Common myeloid progenitor, CD34-positive (primary cell): ENCODE data around the gene CALU.

Source experiments
- CTCF ChIA-PET: fragments of 350-600 bp; sonication (Branson Sonifier 250); formaldehyde crosslinking; loops from one replicate; lab custom pipeline; 2021; ENCODE audit warnings: antibody characterized with exemption; lab: Charles Lee
- POLR2A ChIA-PET: fragments of 350-600 bp; sonication (Branson Sonifier 250); formaldehyde crosslinking; loops from one replicate; lab custom pipeline; 2021; ENCODE audit warnings: antibody characterized with exemption; lab: Charles Lee
- DNase-seq, 3 donors: peaks; one replicate each; pipeline versions ENCODE4 v3.0.0 to v3.0.0-alpha.2; 2013
- H3K27ac ChIP-seq, 2 experiments: 1 replicate in 1 of 2; 2 replicates in 1 of 2; pipeline ENCODE4 v1.7.0; 2013; ENCODE audit warnings: inconsistent platforms in 2 of 2, low read length in 2 of 2, mild to moderate bottlenecking in 2 of 2, low read depth in 1 of 2, moderate library complexity in 1 of 2; ENCODE audit not compliant: severe bottlenecking in 2 of 2, insufficient read depth in 1 of 2, poor library complexity in 1 of 2
- H3K27me3 ChIP-seq, 5 experiments: replicated peaks in 2 of 5; 1 replicate in 3 of 5; 2 replicates in 2 of 5; pipeline versions ENCODE4 v1.6.1 to v1.7.0; 2013; ENCODE audit warnings: low read length in 4 of 5, mild to moderate bottlenecking in 2 of 5, moderate library complexity in 2 of 5, inconsistent platforms in 1 of 5; ENCODE audit not compliant: insufficient read depth in 5 of 5, control insufficient read depth in 4 of 5
- H3K36me3 ChIP-seq, 4 experiments: 1 replicate in 2 of 4; 2 replicates in 2 of 4; pipeline versions ENCODE4 v1.6.1 to v1.7.0; 2013; ENCODE audit warnings: low read length in 3 of 4, control low read depth in 1 of 4, mild to moderate bottlenecking in 1 of 4; ENCODE audit not compliant: control insufficient read depth in 4 of 4, insufficient read depth in 4 of 4
- H3K4me1 ChIP-seq, 4 experiments: 1 replicate in 3 of 4; 2 replicates in 1 of 4; pipeline versions ENCODE4 v1.6.1 to v1.7.1; 2013; ENCODE audit warnings: low read length in 3 of 4, mild to moderate bottlenecking in 3 of 4, control low read depth in 1 of 4, inconsistent platforms in 1 of 4, moderate library complexity in 1 of 4; ENCODE audit not compliant: control insufficient read depth in 4 of 4, insufficient read depth in 4 of 4; ENCODE audit errors: control extremely low read depth in 1 of 4
- H3K4me3 ChIP-seq, 7 experiments: 1 replicate in 4 of 7; 2 replicates in 3 of 7; pipeline versions ENCODE4 v1.5.1 to v1.7.0; 2013; ENCODE audit warnings: mild to moderate bottlenecking in 7 of 7, low read length in 6 of 7, moderate library complexity in 6 of 7, inconsistent platforms in 2 of 7, low read depth in 2 of 7, control low read depth in 1 of 7; ENCODE audit not compliant: insufficient read depth in 4 of 7, control insufficient read depth in 1 of 7; ENCODE audit errors: extremely low read depth in 1 of 7
- H3K9me3 ChIP-seq, 5 experiments: 1 replicate in 4 of 5; 2 replicates in 1 of 5; pipeline versions ENCODE4 v1.6.1 to v1.7.1; 2013; ENCODE audit warnings: low read length in 4 of 5, mild to moderate bottlenecking in 2 of 5, inconsistent platforms in 1 of 5, low read depth in 1 of 5, moderate library complexity in 1 of 5; ENCODE audit not compliant: control insufficient read depth in 4 of 5, insufficient read depth in 2 of 5; ENCODE audit errors: control extremely low read depth in 1 of 5
- WGBS: methylation state at CpG from one replicate; pipeline ENCODE4 v1.1.5; 2013; ENCODE audit not compliant: insufficient coverage; 5-methylcytosine and 5-hydroxymethylcytosine counted together

The CALU gene

DNA sequence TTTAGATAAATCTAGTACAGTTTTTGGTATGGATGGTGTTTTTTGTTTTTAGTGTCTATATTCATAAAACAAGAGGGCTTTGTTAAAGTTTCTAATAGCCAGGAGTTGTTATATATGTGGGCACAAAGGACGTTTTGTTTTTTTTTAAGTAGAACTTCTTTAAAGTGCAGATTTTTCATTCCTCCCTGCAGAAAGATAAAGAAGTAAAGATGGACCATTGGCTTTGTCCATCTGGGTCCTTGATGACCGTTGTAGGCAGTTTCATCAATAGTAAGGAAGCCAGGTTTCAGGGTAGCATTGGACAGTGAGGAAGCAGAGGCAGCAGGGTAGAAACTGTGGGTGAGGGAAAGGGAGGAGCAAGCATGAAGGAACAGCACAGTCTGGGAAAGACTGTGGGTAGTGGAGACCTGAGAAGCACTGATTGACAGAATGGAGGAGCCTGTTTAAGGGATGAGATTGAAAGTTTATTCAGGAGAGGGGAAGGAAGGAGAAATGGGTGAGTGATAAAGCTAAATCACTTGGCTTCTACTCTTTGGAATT lies 5.3 kb downstream of the CALU start:
- no peak for DNase-seq
- CTCF ChIA-PET, result no interaction called here
- no peak overlapping the region for H3K4me3 ChIP-seq
- no peaks in the 10 kb centered on the region for H3K27me3 ChIP-seq
- peaks cover 0 to 15% (median 9%) of the 10 kb centered on the region in 4 experiments for H3K36me3 ChIP-seq
- no peaks in the 10 kb centered on the region for H3K9me3 ChIP-seq
- 100% methylated on average over 1 of the region's 2 CpGs for WGBS
- peaks cover 7 to 15% (median 13%) of the 10 kb centered on the region in 4 experiments for H3K4me1 ChIP-seq
- H3K27ac ChIP-seq, result no peak overlapping the region
- POLR2A ChIA-PET, result no interaction called here

- H3K27me3 ChIP-seq, result no peaks in the 10 kb centered on the region
- POLR2A ChIA-PET, result no interaction called here
- H3K4me1 ChIP-seq, result peaks cover 0 to 5% (median 1%) of the 10 kb centered on the region in 4 experiments
- no CpG with 5 or more reads among the region's 1 CpG for WGBS
- H3K9me3 ChIP-seq, result no peaks in the 10 kb centered on the region
- DNase-seq, result no peak
- CTCF ChIA-PET, result no interaction called here
- peaks cover 2 to 24% (median 16%) of the 10 kb centered on the region in 4 experiments for H3K36me3 ChIP-seq
- no peak overlapping the region for H3K27ac ChIP-seq
- no peak overlapping the region for H3K4me3 ChIP-seq
Observed at GRCh38 chr7:128745706-128746105, 6.5 kb downstream of the CALU start.

- H3K36me3 ChIP-seq, result peaks cover 2 to 31% (median 16%) of the 10 kb centered on the region in 4 experiments
- no peak for DNase-seq
- no peak overlapping the region for H3K27ac ChIP-seq
- POLR2A ChIA-PET, result no interaction called here
- H3K4me3 ChIP-seq, result no peak overlapping the region
- H3K4me1 ChIP-seq, result no peaks in the 10 kb centered on the region
- WGBS, result 97% methylated on average over 6 of the region's 6 CpGs
- CTCF ChIA-PET, result interaction anchor here (1.3 kb wide), 1 partner anchor 9 kb away, joined by 3 read pairs; the partner anchor contains the start of gene CALU
- no peaks in the 10 kb centered on the region for H3K9me3 ChIP-seq
- no peaks in the 10 kb centered on the region for H3K27me3 ChIP-seq
Observed at GRCh38 chr7:128747327-128748079, 8.3 kb downstream of the CALU start.

- DNase-seq, result no peak
- CTCF ChIA-PET, result interaction anchor here (0.6 to 1.4 kb wide), 3 partner anchors 9 to 546 kb away, joined by 3 to 5 read pairs (median 4); no protein-coding TSS in a partner anchor
- H3K4me3 ChIP-seq, result no peak overlapping the region
- no CpG with 5 or more reads among the region's 1 CpG for WGBS
- peaks cover 13 to 64% (median 32%) of the 10 kb centered on the region in 4 experiments for H3K36me3 ChIP-seq
- POLR2A ChIA-PET, result no interaction called here
- no peaks in the 10 kb centered on the region for H3K27me3 ChIP-seq
- H3K27ac ChIP-seq, result no peak overlapping the region
- H3K4me1 ChIP-seq, result no peaks in the 10 kb centered on the region
- no peaks in the 10 kb centered on the region for H3K9me3 ChIP-seq
Observed at GRCh38 chr7:128752251-128752650, 13.1 kb downstream of the CALU start.

DNA sequence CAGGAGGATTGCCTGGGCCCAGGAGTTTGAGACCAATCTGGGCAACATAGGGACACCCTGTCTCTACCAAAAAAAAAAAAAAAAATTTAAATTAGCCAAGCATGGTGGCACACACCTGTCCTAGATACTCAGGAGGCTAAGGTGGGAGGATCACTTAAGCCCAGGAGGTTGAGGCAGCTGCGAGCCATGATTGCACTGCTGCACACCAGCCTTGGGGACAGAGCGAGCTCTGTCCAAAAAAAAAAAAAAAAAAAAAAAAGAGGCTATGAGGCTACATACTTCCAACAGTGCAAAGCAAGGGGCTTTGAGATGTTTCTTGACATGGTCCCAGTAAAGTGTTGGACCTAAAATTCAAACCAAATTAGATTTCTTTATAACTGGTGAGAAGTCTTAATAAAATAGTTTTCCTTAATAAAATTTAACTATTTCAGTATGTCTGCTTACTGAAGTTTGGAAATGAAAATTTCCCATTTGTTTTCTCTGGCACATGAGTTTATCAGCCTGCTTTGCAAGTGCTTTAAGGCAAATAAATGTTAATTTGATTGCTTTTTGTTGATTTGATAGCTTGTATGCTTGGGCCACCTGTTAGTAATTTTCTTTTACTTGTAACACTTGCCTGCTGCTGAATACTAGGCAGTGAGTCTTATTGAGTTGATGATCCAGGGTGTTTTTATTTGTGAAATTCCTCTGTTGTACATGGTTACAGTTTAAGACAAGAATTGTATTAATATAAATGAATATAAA lies 16.1 kb downstream of the CALU start:
- WGBS, result 100% methylated on average over 1 of the region's 2 CpGs
- H3K36me3 ChIP-seq, result peaks cover 5 to 64% (median 37%) of the 10 kb centered on the region in 4 experiments
- POLR2A ChIA-PET, result no interaction called here

DNA sequence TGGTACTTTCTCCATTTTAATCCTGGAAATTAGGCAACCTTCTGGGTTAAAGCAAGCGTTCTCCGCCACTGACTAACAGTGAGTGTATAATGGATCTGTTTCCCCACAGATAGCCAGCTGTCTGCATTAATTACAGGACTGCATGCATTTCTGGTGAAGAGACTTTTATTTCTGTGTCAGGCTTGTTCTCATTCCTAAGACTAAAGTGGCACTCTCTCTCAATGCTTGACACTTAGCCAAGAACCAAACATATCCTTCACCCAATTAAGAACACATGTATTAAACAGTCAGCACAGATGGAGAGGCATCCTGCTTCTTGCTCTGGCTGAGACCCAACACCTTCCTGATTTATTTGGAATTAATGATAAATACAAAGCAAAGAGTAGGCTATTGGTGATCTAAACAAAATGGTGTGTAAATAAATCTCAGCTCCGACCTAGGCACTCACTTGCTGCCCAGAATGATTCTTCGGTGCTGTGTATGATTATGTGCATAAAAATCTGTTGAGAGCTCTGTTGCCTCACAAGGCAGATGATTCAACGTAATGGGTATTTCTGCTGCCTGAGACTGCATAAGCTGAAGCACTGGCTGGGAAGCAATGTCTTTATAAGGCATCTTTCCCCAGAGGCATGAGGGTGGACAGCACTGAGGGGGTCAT lies 16.8 kb downstream of the CALU start:
- Histone ChIP-seq H3K27me3 (no peaks in the 10 kb centered on the region), H3K36me3 (peaks cover 2 to 63% (median 37%) of the 10 kb centered on the region in 4 experiments), H3K9me3 (no peaks in the 10 kb centered on the region), H3K4me3 (no peak overlapping the region), H3K4me1 (no peaks in the 10 kb centered on the region), H3K27ac (no peak overlapping the region)
- CTCF ChIA-PET, result interaction anchor here (1.7 to 2.6 kb wide), 2 partner anchors 13 to 14 kb away, joined by 5 to 11 read pairs; no protein-coding TSS in a partner anchor
- 98% methylated on average over 4 of the region's 5 CpGs for WGBS
- no peak for DNase-seq
- POLR2A ChIA-PET, result interaction anchor here (0.6 kb wide), 1 partner anchor 198 kb away, joined by 3 read pairs; no protein-coding TSS in a partner anchor

More for the DNA sequence above, 16.1 kb downstream of the CALU start:
- no peak for DNase-seq
- H3K4me1 ChIP-seq, result no peaks in the 10 kb centered on the region
- H3K4me3 ChIP-seq, result no peak overlapping the region
- H3K9me3 ChIP-seq, result no peaks in the 10 kb centered on the region
- CTCF ChIA-PET, result interaction anchor here (1.7 to 2.6 kb wide), 2 partner anchors 13 to 15 kb away, joined by 5 to 11 read pairs; no protein-coding TSS in a partner anchor
- no peak overlapping the region for H3K27ac ChIP-seq
- H3K27me3 ChIP-seq, result no peaks in the 10 kb centered on the region
